ENCODE measurements around the gene DDX56.

DDX56 gene

GRCh38 chr7:44617225-44617890 is 43.6 kb upstream of the DDX56 start:
- Histone ChIP-seq H3K4me1 (ENCODE audit: insufficient read depth, low read length, poor library complexity, severe bottlenecking) (peaks cover 29% of the 10 kb centered on the region), H3K9me3 (ENCODE audit: insufficient read depth, low read depth, low read length) (no peaks in the 10 kb centered on the region), H3K27me3 (ENCODE audit: insufficient read depth, low read length, poor library complexity, severe bottlenecking) (no peaks in the 10 kb centered on the region), H3K4me3 (ENCODE audit: low read length, poor library complexity, severe bottlenecking) (no peak overlapping the region), H3K9me2 (replicated peaks; ENCODE audit: low read depth, low read length) (no peaks in the 10 kb centered on the region), H3K79me2 (ENCODE audit: insufficient read depth, low read length) (peaks cover 94% of the 10 kb centered on the region), H2AFZ (ENCODE audit: low read length) (no peak overlapping the region), H3K4me2 (ENCODE audit: low read depth, low read length, poor library complexity, severe bottlenecking) (no peak overlapping the region), H3K9ac (ENCODE audit: low read depth, low read length, poor library complexity, severe bottlenecking) (no peak overlapping the region), H4K20me1 (ENCODE audit: insufficient read depth, low read length, poor library complexity, severe bottlenecking) (peaks cover 50% of the 10 kb centered on the region), H3K36me3 (ENCODE audit: insufficient read depth, low read length) (peaks cover 9% of the 10 kb centered on the region; the same call in 1 of the 2 replicates), H3F3A (ENCODE audit: low read depth) (no peaks in the 10 kb centered on the region)
- TF ChIP-seq CTCF (conservative IDR thresholded peaks at IDR 0.05; ENCODE audit: low read length) (no peak), EZH2phosphoT487 (IDR thresholded peaks at IDR 0.05; ENCODE audit: borderline replicate concordance) (no peak)

GRCh38 chr7:44616545-44616944 is 42.8 kb upstream of the DDX56 start:
- peaks cover 9% of the 10 kb centered on the region; the same call in 1 of the 2 replicates for H3K36me3 ChIP-seq (ENCODE audit: insufficient read depth, low read length)
- no peaks in the 10 kb centered on the region for H3K9me3 ChIP-seq (ENCODE audit: insufficient read depth, low read depth, low read length)
- H4K20me1 ChIP-seq (ENCODE audit: insufficient read depth, low read length, poor library complexity, severe bottlenecking): peaks cover 50% of the 10 kb centered on the region
- no peak overlapping the region for H3K4me2 ChIP-seq (ENCODE audit: low read depth, low read length, poor library complexity, severe bottlenecking)
- peaks cover 33% of the 10 kb centered on the region for H3K4me1 ChIP-seq (ENCODE audit: insufficient read depth, low read length, poor library complexity, severe bottlenecking)
- no peak overlapping the region for H3K4me3 ChIP-seq (ENCODE audit: low read length, poor library complexity, severe bottlenecking)
- TF ChIP-seq EZH2phosphoT487 (IDR thresholded peaks at IDR 0.05; ENCODE audit: borderline replicate concordance) (no peak), CTCF (conservative IDR thresholded peaks at IDR 0.05; ENCODE audit: low read length) (no peak)
- no peak overlapping the region for H2AFZ ChIP-seq (ENCODE audit: low read length)
- peaks cover 93% of the 10 kb centered on the region for H3K79me2 ChIP-seq (ENCODE audit: insufficient read depth, low read length)
- H3K27me3 ChIP-seq (ENCODE audit: insufficient read depth, low read length, poor library complexity, severe bottlenecking): no peaks in the 10 kb centered on the region
- no peaks in the 10 kb centered on the region for H3K9me2 ChIP-seq (replicated peaks; ENCODE audit: low read depth, low read length)
- H3F3A ChIP-seq (ENCODE audit: low read depth): no peaks in the 10 kb centered on the region
- no peak overlapping the region for H3K9ac ChIP-seq (ENCODE audit: low read depth, low read length, poor library complexity, severe bottlenecking)

- Histone ChIP-seq H3K36me3 (ENCODE audit: insufficient read depth, low read length) (peaks cover 9% of the 10 kb centered on the region; the same call in 1 of the 2 replicates), H3K4me2 (ENCODE audit: low read depth, low read length, poor library complexity, severe bottlenecking) (no peak overlapping the region), H3K79me2 (ENCODE audit: insufficient read depth, low read length) (peaks cover 90% of the 10 kb centered on the region), H3F3A (ENCODE audit: low read depth) (no peaks in the 10 kb centered on the region), H3K9me2 (replicated peaks; ENCODE audit: low read depth, low read length) (no peaks in the 10 kb centered on the region), H3K4me1 (ENCODE audit: insufficient read depth, low read length, poor library complexity, severe bottlenecking) (peaks cover 33% of the 10 kb centered on the region), H3K4me3 (ENCODE audit: low read length, poor library complexity, severe bottlenecking) (no peak overlapping the region), H3K27me3 (ENCODE audit: insufficient read depth, low read length, poor library complexity, severe bottlenecking) (no peaks in the 10 kb centered on the region), H3K9me3 (ENCODE audit: insufficient read depth, low read depth, low read length) (no peaks in the 10 kb centered on the region), H3K9ac (ENCODE audit: low read depth, low read length, poor library complexity, severe bottlenecking) (no peak overlapping the region), H2AFZ (ENCODE audit: low read length) (no peak overlapping the region), H4K20me1 (ENCODE audit: insufficient read depth, low read length, poor library complexity, severe bottlenecking) (peaks cover 46% of the 10 kb centered on the region)
- TF ChIP-seq EZH2phosphoT487 (IDR thresholded peaks at IDR 0.05; ENCODE audit: borderline replicate concordance): no peak
- no peak for TF ChIP-seq CTCF (conservative IDR thresholded peaks at IDR 0.05; ENCODE audit: low read length)
Observed at GRCh38 chr7:44615793-44616192, 42.1 kb upstream of the DDX56 start.
